Measurements from ENCODE around the gene RNASEH2C. TPM values are rescaled to one million over a fixed set of nuclear protein-coding genes. Genes with fewer than 3 reads are reported as not detected.
"Not testable (repeated sequence)": the region's sequence is repeated elsewhere in the genome, so short reads cannot be mapped to it uniquely, and the experiment has no call there.

Gene RNASEH2C
- total RNA-seq, 1 experiment from 2014 or later, result 45.0 TPM

- DNase-seq (ENCODE audit: low read depth), result no peak
Measured at GRCh38 chr11:65717906-65718305, 2.7 kb downstream of the RNASEH2C start.

GRCh38 chr11:65716774-65717405 is 3.7 kb downstream of the RNASEH2C start:
- no peak for DNase-seq (ENCODE audit: low read depth)

GRCh38 chr11:65716302-65716701 is 4.3 kb downstream of the RNASEH2C start:
- no peak for DNase-seq (ENCODE audit: low read depth)

- DNase-seq (ENCODE audit: low read depth), result no peak
Measured at GRCh38 chr11:65714433-65714832, 6.2 kb downstream of the RNASEH2C start.

GRCh38 chr11:65713212-65713969 is 7.2 kb downstream of the RNASEH2C start:
- DNase-seq (ENCODE audit: low read depth), result no peak

GRCh38 chr11:65712633-65713076 is 7.9 kb downstream of the RNASEH2C start:
- DNase-seq (ENCODE audit: low read depth), result no peak

GRCh38 chr11:65711785-65712632 is 8.6 kb downstream of the RNASEH2C start, which contains the start of gene KAT5:
Gene KAT5, plus strand, starts transcription at chr11:65712252. Its CDS starts 16 bp downstream, at chr11:65712268.
- DNase-seq (ENCODE audit: low read depth), result peak; percentile 98

- DNase-seq (ENCODE audit: low read depth), result no peak
Measured at GRCh38 chr11:65710421-65710820, 10.2 kb downstream of the RNASEH2C start.

GRCh38 chr11:65709661-65710060 is 10.9 kb downstream of the RNASEH2C start:
- no peak for DNase-seq (ENCODE audit: low read depth)

- DNase-seq (ENCODE audit: low read depth), result no peak
Measured at GRCh38 chr11:65708451-65708850, 12.1 kb downstream of the RNASEH2C start.

- DNase-seq (ENCODE audit: low read depth), result not testable (repeated sequence)
Measured at GRCh38 chr11:65707002-65707401, 13.6 kb downstream of the RNASEH2C start.

GRCh38 chr11:65706303-65706763 is 14.3 kb downstream of the RNASEH2C start:
- peak; percentile 47 for DNase-seq (ENCODE audit: low read depth)

- DNase-seq (ENCODE audit: low read depth), result no peak
Measured at GRCh38 chr11:65703846-65704245, 16.8 kb downstream of the RNASEH2C start.

- DNase-seq (ENCODE audit: low read depth), result no peak
Measured at GRCh38 chr11:65701686-65702085, 18.9 kb downstream of the RNASEH2C start.

- DNase-seq (ENCODE audit: low read depth), result no peak
Measured at GRCh38 chr11:65700399-65700798, 20.2 kb downstream of the RNASEH2C start.

- DNase-seq (ENCODE audit: low read depth), result no peak
Measured at GRCh38 chr11:65699306-65699705, 21.3 kb downstream of the RNASEH2C start.

- no peak for DNase-seq (ENCODE audit: low read depth)
Measured at GRCh38 chr11:65698205-65698604, 22.4 kb downstream of the RNASEH2C start.

GRCh38 chr11:65696802-65697552 is 23.6 kb downstream of the RNASEH2C start:
- DNase-seq (ENCODE audit: low read depth), result no peak

- DNase-seq (ENCODE audit: low read depth), result peak; percentile 52
Measured at GRCh38 chr11:65695459-65696241, 24.9 kb downstream of the RNASEH2C start.

GRCh38 chr11:65692367-65692766 is 28.2 kb downstream of the RNASEH2C start:
- no peak for DNase-seq (ENCODE audit: low read depth)

All from M059J (cell line).